Left cardiac atrium (tissue), 4 donors: Measurements from ENCODE around the gene ITGAD. TPM values are rescaled to one million over a fixed set of nuclear protein-coding genes. Genes with fewer than 3 reads are reported as not detected.
A peak's percentile ranks its signal among the peaks of the same experiment; 100 is the strongest.

Experiments
- ATAC-seq, 2 donors: fragments of 200-7000 bp; cut with Tn5 transposase; one replicate each; pipeline ENCODE4 v1.9.1; 2020; ENCODE audit warnings: mild to moderate bottlenecking in 2 of 2, moderate library complexity in 2 of 2
- DNase-seq: peaks from one replicate; pipeline ENCODE4 v3.0.0-alpha.2; 2020
- intact Hi-C, 2 donors: fragments of 100-400 bp; cut with DNase I; formaldehyde crosslinking; loops; one replicate each; pipeline versions ENCODE4 v1.14.1 to v1.15.1; 2022 to 2023
- long read RNA-seq: library from polyadenylated mRNA; unstranded; transcript quantifications from one replicate; pipeline ENCODE4 v2.0.0, GENCODE V29; 2021
- total RNA-seq, 2 donors: library from RNA; stranded (reverse); fragmentation: NEBNext Ultra II Directional; extraction: Animal tissue kit (Norgen Biotek cat#: 25700); gene quantifications; one replicate each; pipeline ENCODE4 v1.2.1, GENCODE V29; 2021
- donor health status: DM: no; HTN: yes; CAD: no.
- donor health status: DM: no; HTN: yes; CAD: no; lungs with severe emphysema.
- donor health status: DM: yes; HTN: yes; CAD: no.
- donor health status: Dilated cardiomyopathy.

The ITGAD gene
- total RNA-seq, result under 1 TPM in 1 of 2 donors, not detected in 1; 0.24 TPM
- long read RNA-seq, partial matches to known transcripts, result 0 of 1 reads
- long read RNA-seq, other reads (novel, unspliced or antisense), result 1 of 1 reads

GRCh38 chr16:31393056-31393455 lies at the start of gene ITGAD:
ITGAD (plus strand) TSS chr16:31393335; CDS start chr16:31393361, 26 bp downstream.
- DNase-seq (no peak), ATAC-seq (no peak)
- intact Hi-C loops, result no loop called here

- intact Hi-C loops, result no loop called here
- no peak for ATAC-seq
- DNase-seq, result no peak
Observed at GRCh38 chr16:31344712-31345111, 48.4 kb upstream of the ITGAD start.

GRCh38 chr16:31347445-31347844 lies 45.7 kb upstream of the ITGAD start:
- intact Hi-C loops, result no loop called here
- no peak for ATAC-seq
- no peak for DNase-seq

GRCh38 chr16:31348579-31348978 lies 44.6 kb upstream of the ITGAD start:
- intact Hi-C loops, result no loop called here
- DNase-seq, result no peak
- ATAC-seq, result no peak

DNA sequence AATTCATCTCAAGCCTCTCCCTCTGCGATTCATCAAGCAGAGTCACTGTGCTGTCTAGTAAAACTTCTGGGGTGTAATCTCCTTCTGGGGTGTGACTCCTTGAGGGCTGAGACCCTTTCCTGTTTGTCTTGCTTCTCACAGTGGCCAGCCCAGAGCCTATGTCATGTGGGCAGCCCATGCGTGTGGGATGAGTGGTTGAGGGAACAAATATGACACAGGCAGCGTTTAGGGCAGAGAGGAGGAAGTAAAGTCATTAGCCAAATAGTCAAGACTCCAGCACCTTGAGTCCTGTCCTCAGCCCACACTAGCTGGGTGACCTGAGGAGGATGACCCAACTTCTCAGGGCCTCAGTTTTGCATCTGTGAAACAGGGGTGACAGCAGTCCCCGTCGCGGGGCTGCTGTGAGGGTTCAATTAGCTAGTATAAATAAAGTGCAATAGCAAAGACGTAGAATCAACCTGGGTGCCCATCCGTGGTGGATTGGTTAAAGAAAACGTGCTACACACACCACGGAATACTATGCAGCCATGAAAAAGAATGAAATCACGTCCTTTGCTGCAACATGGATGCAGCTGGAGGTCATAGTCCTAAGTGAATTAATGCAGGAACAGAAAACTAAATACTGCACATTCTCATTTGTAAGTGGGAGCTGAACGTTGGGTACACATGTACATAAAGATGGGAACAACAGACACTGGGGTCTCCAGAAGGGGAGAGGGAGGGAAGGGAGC lies 42.7 kb upstream of the ITGAD start:
- ATAC-seq (peak in 1 of 2 donors; percentile 29), DNase-seq (no peak)
- intact Hi-C loops, result no loop called here

- ATAC-seq, result no peak
- intact Hi-C loops, result no loop called here
- no peak for DNase-seq
Observed at GRCh38 chr16:31351246-31351941, 41.7 kb upstream of the ITGAD start.

GRCh38 chr16:31351942-31352325 lies 41.2 kb upstream of the ITGAD start:
- peak; percentile 28 to 46 for ATAC-seq
- intact Hi-C loops, result no loop called here
- no peak for DNase-seq

GRCh38 chr16:31352376-31353115 lies 40.6 kb upstream of the ITGAD start:
- intact Hi-C loops, result no loop called here
- ATAC-seq, result peak; percentile 36 to 67
- DNase-seq, result no peak

DNA sequence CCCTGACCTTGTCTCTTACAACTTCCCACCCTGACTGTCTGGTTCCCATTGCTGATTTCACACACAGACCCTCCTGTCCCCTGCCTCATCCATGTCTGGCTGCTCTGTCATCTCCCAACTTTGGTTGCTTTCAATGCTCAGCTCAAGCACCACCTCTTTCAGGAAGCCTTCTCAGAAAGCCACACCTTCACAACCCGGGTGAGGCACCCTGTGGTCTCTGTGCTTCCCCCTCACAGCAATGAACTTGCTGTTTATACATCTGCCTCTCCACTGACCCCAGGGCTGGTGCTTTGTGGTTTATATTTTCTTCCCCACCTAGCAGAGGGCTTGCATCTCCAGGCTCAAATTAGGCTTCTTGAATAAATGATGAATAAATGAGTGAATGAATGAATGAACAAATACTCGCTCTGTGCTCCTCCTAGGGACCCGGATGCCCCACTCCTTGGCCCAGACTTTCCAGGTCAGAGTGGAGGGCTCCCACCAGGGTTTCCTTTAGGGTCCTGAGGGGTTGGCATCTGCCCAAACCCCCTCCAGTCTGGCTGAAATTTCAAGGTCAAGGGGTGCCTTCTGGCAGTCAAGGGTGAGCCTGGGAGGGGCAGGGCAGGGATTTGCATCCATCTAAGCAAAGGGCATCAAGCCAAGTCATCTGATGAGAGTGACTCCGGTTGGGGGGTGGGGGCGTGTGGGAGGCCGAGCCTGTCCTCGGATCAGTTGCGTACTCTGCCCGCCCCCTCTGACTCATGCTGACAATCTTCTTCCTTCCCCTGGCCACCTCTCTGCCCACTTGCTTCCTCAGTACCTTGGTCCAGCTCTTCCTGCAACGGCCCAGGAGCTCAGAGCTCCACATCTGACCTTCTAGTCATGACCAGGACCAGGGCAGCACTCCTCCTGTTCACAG lies 38.5 kb upstream of the ITGAD start, which contains the start of gene ITGAX:
ITGAX (plus strand) TSS at position 783 of the 898 bp plus-strand sequence; CDS start at position 862, 79 bp downstream.
- ATAC-seq, result peak; percentile 48 to 63

DNA sequence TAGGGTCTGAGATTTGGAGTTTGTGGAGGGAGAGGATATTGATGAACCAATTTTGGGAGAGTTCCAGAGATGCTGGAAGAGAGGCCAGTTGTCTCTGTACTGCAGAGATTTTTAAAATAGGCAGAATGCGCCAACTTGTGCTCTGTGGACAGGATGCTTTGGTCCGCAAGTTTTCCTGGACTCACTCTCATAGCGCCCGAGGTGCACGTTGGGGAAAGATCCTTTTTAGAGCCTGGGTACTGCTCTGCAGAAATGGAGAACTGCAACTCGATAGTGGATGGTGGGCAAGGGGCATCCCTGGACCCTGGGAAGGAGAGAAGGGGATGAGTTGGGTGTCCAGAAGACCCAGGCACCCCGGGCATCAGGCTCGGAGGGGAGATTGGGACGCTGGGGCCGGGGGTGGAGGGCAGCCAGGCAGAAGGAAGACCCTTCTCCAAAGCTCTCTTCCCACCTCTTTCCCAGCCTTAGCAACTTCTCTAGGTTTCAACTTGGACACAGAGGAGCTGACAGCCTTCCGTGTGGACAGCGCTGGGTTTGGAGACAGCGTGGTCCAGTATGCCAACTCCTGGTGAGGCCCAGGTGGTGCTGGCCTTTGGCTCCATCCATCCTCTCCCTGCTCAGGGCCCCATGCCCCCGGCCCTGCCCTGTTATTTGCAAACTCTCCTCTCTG lies 37.6 kb upstream of the ITGAD start:
- intact Hi-C loops, result no loop called here
- DNase-seq (no peak), ATAC-seq (no peak)

More for the DNA sequence above, 38.5 kb upstream of the ITGAD start, which contains the start of gene ITGAX:
- DNase-seq, result peak; percentile 63
- intact Hi-C loops, result no loop called here

- ATAC-seq (no peak), DNase-seq (no peak)
Observed at GRCh38 chr16:31356566-31357323, 36.4 kb upstream of the ITGAD start.

DNA sequence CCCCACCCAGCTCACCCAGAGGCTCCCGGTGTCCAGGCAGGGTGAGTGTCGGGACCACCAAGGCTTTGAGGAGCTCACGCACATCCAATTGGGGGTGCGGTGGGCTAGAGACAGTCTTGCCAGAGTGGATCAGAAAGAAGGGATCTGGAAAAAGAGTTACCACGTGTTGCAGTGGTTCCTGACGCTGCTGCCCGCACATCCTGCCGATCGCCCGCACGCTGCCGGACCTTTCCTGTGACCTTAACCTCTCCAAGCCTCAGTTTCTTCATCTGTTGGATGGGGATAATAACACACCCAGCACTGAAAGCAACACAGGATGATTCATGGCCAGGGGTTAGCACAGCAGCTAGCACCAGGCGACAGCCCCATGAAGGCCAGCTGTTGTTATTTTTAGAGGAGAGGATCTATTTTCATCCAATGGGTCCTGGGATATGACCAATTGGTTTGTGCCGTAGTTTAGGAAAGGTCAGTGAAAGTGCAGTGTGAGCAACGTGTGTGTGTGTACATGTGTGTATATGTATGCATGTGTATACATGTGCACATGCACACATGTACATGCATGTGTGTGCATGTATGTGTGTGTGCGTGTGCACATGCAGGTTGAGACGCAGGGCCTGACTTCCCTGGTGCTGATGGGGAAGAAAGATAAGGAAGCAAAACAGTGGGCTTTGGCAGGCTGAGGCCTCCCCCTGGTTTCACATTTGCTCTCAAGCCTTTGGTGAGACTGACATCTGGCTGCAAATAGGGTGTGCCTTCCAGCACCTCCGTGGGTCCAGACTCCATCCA lies 35.6 kb upstream of the ITGAD start:
- DNase-seq (no peak), ATAC-seq (no peak)
- intact Hi-C loops, result no loop called here

More at GRCh38 chr16:31356566-31357323, 36.4 kb upstream of the ITGAD start:
- intact Hi-C loops, result no loop called here

GRCh38 chr16:31360251-31360650 lies 32.9 kb upstream of the ITGAD start:
- no peak for ATAC-seq
- DNase-seq, result no peak
- intact Hi-C loops, result no loop called here

DNA sequence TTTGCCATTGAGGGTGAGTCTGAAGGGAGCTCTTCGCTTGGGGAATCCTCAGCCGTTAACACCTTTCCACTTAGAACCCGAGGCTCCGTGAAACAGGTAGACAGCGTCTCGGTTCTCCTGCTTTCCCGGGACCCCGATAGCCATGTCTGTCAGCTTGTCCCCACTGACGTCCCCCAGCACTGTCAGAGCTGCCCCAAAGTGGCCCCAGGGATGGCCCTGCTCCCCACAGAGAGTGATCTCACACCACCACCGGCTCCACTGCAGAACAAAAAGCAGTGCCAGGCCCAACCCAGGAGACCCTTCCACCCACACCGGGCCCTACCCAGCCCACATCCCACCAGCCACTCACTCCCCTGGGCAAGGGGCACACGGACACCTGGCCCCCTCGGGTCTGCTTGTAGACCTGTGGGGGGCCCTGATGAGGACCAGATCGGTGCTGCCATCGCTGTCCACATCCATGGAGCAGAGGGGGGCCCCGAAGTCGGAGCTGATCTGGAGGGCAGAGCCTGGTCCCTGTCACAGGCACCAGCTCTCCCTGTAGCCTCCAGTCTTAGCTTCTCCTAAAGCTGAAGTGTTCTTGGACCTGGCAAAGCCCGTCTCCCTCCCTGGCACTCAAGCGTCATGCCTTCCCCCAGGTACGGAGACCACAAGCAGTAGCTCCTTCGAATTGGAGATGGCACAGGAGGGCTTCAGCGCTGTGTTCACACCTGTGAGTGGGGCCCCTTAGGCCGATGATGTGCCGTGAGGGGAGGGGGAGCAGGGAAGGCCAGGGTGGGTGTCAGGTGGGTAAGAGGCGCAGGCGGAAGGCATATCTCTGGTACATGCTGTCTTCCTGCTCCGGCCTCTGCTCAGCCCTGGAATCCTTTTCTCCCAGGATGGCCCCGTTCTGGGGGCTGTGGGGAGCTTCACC lies 31.7 kb upstream of the ITGAD start:
- no peak for ATAC-seq
- DNase-seq, result no peak
- intact Hi-C loops, result no loop called here

DNA sequence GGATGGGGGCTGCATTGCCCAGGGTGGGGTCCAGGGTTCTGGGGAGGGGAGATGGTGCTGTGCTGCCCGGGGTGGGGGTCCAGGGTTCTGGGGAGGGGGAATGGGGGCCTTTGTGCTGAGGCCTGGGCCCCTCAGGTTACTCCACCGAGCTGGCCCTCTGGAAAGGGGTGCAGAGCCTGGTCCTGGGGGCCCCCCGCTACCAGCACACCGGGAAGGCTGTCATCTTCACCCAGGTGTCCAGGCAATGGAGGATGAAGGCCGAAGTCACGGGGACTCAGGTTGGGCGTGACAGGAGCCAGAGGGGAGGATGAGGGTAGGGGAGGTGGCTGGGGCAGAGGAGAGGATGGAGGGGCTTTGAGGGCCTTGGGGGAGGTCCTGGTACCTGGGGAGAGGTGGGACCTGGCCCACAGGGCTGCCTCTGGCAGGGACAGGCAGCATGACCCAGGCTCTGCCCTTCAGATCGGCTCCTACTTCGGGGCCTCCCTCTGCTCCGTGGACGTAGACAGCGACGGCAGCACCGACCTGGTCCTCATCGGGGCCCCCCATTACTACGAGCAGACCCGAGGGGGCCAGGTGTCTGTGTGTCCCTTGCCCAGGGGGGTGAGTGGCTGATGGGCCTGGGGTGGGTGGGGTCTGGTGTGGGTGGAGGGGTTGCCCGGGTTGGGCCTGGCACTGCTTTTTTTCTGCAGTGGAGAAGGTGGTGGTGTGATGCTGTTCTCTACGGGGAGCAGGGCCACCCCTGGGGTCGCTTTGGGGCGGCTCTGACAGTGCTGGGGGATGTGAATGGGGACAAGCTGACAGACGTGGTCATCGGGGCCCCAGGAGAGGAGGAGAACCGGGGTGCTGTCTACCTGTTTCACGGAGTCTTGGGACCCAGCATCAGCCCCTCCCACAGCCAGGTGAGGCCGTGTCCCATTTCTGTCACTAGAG lies 30.4 kb upstream of the ITGAD start:
- intact Hi-C loops, result no loop called here
- DNase-seq, result no peak
- ATAC-seq, result no peak
